Islet of Langerhans (tissue), 1 donor: Measurements from ENCODE around the gene ITCH.

Experiments used
- FAIRE-seq: peaks from one replicate; lab custom pipeline; 2011; peaks lifted over from hg19 to GRCh38; lab: Jason Lieb, UNC

The ITCH gene

DNA sequence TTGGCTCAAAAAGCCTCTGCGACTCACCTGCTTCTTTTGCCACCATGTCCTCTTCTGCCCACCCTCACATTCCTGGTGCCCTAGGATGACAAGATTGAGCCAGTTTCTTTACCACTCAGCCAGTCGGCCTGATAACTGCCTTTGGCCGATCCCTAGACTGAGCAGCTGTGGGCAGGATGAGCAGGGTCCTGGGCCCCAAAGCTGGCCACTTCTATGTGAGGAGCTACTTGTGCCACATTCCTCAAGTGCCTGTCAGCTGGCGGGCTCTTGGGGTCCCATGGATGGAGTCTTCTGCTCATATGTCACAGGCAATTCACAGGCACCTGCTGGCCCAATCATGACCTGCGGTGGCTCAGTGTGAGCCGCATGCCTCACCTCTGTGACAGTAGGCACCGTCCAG lies 169.7 kb downstream of the ITCH start:
- FAIRE-seq: no peak

DNA sequence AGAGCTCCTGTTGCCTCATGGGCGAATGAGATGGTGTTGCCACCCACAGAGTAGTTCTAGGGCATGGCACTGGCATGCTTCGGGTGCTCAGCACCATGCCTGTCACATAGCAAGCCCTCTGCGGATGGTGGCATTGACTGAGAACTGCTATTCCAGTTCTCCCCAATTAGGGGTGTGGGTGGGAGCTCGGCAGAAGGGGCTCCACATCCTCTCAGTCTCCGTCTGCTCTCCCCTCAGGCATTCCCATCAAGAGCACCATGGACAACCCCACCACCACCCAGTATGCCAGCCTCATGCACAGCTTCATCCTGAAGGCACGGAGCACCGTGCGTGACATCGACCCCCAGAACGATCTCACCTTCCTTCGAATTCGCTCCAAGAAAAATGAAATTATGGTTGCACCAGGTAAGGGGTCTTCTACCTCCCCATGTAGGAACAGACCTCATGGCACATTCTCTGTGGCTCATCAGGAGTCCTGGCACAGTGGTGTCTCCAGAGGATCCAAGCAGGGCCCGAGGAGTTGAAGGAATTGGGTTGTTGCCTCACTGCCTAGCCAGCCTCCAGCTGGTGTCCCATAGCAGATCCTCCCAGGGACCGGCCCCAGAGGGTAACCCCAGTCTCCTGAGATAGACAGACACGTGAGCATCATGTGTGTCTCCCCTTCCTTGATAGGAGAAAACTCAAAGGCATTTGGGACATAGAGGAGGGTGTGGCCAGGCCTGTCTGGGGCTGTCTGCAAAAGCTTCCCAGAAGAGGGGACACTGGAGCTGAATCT lies 171.5 kb downstream of the ITCH start:
- no peak for FAIRE-seq

DNA sequence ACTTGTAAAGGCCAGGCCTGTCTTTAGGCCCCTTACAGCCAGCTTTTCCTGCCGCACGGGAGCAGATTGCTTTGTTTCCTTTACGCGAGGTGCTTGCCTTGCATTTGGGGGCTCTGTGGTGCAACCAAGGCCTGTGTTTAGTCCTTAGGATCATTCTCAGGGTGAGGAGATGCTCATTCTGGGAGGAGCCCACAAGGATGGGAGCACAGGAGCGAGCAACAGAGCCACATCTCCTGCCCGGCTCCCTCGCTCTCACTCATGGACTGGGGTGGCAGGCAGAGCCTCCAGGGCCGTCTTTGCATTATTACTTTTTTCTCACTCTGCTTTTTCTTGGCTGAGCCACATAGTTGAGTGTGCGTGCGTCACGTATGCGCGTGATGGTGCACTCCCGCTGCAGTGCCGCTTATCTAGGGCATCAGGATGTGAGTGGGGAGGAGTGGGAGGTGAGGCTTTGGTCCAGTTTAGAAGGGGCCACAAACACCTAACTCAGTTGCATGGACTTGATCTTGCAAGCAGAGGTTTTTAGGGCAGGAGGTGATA lies 172.3 kb downstream of the ITCH start:
- no peak for FAIRE-seq

DNA sequence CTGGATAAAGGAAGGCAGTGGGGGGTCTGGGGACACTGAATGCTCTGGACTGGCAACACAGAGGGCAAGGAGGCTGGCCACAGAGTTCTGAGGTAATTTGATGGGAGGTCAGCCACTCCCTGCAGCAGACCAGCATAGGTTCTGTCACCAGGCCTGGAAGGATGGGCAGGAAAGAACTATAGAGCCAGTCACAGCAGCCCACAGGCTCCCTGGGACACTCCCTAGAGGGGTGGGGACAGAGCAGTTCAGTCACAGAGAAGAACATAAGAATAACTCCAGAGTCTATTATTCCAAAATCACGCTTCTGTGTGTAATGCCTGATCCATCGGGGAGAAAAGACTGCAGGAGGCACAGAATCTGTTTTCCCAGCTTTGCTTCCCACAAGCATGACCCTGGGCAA lies 172.8 kb downstream of the ITCH start:
- no peak for FAIRE-seq

GRCh38 chr20:34536798-34537394 lies 173.8 kb downstream of the ITCH start:
- FAIRE-seq: no peak

DNA sequence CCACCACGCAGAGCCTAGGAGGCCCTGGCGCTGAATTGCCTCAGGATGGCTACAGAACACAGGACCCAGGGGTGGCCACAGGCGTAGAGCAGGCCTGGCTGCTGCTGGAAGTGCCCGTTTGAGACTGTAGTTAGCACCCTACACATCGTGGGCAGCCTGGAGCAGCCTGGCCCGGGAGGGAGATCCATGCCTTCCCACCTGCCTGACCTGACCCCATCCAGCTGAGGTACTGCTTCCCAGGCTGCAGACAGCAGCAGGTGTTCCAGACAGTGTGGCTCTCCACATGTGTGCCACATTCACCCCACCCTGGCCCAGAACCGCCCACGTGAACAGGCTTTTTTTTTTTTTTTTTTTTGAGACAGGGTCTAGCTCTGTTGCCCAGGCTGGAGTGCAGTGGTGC lies 174.6 kb downstream of the ITCH start:
- no peak for FAIRE-seq

DNA sequence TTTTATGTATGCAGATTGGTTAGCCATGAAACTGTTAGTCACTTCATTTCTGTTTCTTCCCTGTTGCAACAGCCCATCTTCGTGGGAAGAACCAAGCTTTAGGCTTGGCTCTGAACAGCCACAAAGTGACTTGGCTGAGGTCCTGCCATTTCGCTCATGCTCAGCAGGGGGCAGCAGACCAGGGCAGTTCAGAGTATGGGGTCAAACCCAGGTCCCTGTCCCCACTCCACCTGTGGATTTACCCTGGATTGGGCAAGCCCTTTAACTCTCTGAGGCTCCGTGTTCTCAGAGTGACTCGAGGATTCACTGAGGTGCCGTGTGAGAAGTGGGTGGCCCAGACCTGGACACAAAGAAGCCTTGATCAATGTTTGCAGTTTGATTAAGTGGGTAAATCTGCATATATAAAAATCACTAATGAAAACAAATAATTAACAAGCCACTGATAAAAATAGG lies 175.6 kb downstream of the ITCH start:
- no peak for FAIRE-seq

DNA sequence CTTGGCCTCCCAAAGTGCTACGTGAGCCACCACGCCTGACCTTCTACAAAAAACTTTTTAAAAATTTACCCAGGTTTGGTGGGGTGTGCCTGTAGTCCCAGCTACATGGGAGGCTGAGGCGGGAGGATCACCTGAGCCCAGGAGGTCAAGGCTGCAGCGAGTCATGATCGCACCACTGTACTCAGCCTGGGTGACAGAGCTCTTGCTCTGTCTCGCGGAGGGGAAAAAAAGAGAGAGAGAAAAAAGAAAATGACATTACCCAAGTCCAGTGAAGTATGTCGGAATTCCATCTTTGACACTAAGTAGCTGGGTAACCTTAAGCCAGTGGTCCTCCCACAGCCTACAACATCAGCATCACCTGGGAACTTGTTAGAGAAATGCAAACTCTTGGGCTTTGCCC lies 176.7 kb downstream of the ITCH start:
- FAIRE-seq: no peak

- FAIRE-seq: no peak
Observed at GRCh38 chr20:34540596-34541263, 177.7 kb downstream of the ITCH start.

DNA sequence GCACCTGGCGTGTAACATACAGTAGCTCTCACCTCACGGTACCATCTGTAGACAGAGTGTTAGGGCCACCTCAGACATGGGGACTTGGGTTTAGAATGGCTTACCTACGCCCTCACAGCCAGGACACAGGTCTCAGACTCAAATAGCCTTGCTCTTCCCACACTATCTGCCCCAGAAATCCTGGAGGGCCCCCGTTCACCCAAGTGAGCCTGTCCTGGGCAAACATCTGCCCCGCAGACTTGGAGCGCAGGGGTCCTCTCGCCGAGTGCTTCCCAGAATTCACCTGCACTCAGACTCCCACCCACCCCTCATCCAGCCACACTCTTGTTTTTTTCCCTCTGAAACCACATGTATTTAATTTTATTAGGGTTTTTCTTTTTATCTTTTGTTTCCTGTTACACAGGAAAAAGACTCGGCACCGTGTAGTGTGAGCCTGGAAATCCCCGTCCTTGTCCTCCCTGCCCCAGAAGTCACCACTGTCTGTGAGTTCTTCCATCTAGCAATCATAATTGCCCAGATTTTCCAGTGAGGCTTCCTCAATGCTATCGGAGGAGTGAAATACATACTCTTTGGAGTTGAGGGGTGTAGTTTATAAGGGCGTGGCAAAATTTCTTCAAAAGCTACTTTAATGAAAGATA lies 178.3 kb downstream of the ITCH start:
- no peak for FAIRE-seq

DNA sequence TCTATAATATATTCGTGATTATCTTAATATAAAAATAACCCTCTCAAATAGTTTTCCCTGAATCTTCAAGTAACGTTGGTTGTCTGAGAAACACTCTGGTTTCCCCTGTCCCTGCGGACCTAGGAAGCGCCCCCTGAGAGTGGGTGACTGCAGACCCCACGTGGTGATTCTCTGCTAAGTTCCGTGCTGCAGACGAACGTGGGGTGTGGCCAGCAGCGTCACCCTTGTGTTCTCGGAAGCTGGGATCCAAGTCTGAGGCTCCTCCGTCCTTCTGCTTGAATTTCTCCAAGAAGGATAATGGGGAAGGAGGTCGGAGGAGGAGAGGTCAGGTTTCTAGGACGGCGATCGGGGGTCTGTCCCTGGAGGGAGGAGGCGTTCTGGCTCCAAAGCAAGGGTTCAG lies 178.8 kb downstream of the ITCH start:
- no peak for FAIRE-seq

- no peak for FAIRE-seq
Observed at GRCh38 chr20:34542439-34542838, 179.4 kb downstream of the ITCH start.

GRCh38 chr20:34543463-34544056 lies 180.5 kb downstream of the ITCH start:
- FAIRE-seq: no peak

DNA sequence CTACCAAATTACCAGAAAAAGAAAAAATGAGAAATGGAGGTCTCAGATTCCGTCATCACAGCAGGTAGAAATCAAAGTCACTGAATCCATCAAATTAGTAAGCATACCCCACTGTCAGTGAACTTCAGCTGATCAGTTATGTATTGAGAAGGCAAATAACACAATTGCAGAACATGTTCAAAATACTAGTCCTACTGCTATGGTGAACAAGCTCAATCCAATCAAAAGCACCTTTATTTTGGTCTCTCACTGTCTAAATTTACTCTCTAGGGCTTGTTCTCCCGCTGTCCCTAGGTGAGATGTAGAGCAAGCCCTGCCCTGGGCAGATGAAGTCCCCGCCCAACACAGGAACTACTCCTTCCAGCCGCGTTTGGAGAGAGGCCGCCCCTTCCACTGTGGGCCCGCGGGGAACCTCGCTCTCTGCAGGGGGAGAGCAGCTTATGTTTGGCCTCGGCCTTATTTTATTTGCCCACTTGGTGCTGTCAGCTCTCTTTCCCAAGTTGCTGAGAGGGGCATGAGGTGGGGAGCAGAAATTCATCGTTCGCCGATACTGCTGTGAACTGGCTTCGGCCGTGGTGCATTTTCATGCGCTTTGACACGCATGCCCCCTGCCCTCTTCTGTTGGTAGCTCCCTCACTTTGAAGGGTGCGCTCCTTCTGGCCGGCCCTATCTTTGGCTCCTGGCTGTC lies 181.2 kb downstream of the ITCH start:
- FAIRE-seq: no peak

DNA sequence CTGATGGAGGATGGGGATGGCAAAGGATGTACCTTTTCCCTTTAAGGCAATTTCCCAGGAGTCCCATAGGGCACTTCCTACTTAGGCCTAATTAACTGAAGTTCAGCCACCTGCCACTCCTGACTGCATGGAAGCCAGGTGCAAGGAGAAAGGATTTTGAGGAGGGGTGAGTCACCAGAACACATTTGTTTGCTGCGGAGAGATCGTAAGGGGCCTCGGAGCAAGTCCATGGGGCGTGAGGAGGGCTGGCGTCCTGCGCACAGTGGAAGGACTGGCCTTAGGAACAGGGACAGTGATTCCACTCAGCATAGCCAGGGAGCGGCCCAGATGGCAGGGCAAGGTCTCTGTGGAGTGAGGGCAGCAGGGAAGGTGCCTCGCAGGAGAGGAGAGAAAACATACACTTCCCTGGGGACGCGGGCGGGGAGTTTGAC lies 183.7 kb downstream of the ITCH start:
- FAIRE-seq: no peak

- no peak for FAIRE-seq
Observed at GRCh38 chr20:34547844-34548613, 185.0 kb downstream of the ITCH start.

DNA sequence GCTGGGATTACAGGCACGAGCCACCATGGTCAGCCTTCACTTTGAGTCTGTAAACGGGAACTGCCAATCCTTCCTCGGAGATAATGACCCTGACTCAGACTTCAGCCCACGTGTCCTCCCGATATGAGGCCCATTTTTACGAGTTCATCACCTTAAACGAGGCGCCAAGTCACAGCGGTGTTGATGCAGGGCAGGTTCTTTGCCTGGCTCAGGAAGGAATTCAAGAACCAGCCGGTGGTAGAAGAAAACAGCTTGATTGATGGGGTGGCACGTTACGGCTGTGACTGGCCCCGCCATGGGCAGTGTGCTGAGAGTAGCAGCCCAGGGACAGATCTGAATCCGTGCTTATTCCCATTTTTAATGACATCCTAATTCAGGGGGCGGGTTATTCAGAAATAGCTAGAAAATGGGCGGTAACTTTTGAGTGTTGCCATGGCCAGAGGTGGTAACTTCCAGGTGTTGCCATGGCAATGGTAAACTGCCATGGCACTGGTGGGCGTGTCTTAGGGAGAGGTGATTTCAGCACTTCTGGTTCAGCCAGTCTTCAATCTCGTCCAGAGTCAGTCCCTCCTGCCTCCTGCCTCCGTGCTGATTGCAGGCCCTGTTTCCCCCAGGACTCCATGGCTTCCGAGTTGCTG lies 186.3 kb downstream of the ITCH start:
- no peak for FAIRE-seq

DNA sequence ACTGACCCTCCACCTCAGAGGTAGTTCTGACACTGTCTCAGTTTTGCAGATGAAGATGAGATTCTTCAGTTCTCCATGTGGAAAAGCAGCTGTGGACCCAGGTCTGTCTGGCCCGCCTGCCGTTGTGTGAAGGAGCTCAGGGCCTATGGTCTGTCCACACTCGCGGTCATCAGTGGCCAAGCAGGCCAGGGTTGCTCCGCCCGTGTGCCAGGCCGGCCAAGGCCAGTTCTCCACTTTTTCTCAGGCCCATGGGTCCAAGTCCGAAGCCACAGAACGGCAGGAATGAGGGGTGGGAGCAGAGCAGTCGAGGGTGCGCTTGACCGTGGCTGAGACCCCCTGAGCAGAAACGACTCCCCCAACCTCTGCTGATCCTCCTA lies 186.8 kb downstream of the ITCH start:
- no peak for FAIRE-seq

DNA sequence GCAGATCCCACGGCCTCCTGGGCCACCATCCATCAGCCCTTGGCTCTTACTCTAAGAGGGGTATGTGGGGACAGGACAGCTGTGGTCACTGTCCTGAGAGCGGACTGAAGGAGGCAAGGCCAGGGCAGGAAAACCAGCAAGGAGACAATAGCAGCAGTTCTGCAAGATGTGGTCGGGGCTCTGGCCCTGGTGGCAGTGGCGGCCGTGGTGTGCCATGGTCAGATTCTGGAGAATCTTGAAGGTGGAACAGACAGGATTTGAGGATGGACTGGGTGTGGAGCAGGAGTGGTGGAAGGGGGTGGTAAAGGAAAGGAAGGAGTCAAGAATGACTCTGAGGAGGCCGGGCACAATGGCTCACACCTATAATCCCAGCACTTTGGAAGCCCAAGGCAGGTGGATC lies 189.5 kb downstream of the ITCH start:
- FAIRE-seq: no peak

GRCh38 chr20:34553366-34553867 lies 190.3 kb downstream of the ITCH start:
- FAIRE-seq: no peak
